Nephron progenitor cell (in vitro differentiated cells): ENCODE data around the gene ADAR.
A peak's percentile ranks its signal among the peaks of the same experiment; 100 is the strongest.

Source experiments
- DNase-seq: peaks from one replicate; pipeline ENCODE4 v3.0.0; 2021
- H3K27ac Mint-ChIP-seq: 2 replicates; pipeline ENCODE4 v1.8.0; 2021; ENCODE audit warnings: mild to moderate bottlenecking, moderate library complexity, mixed read lengths
- H3K27me3 Mint-ChIP-seq: 2 replicates; pipeline ENCODE4 v1.8.0; 2021; ENCODE audit warnings: mild to moderate bottlenecking, low read depth, mixed read lengths; ENCODE audit not compliant: poor library complexity
- H3K36me3 Mint-ChIP-seq: 2 replicates; pipeline ENCODE4 v1.8.0; 2021; ENCODE audit warnings: low read depth, mixed read lengths
- H3K4me1 Mint-ChIP-seq: 2 replicates; pipeline ENCODE4 v1.8.0; 2021; ENCODE audit warnings: mixed read lengths
- H3K4me3 Mint-ChIP-seq: 2 replicates; pipeline ENCODE4 v1.8.0; 2021; ENCODE audit warnings: mild to moderate bottlenecking, moderate library complexity, mixed read lengths
- H3K9me3 Mint-ChIP-seq: 2 replicates; pipeline ENCODE4 v1.8.0; 2021; ENCODE audit warnings: mild to moderate bottlenecking, moderate library complexity, mixed read lengths
- TF ChIP-seq, protein P1 (sequence below): fragments of 200-600 bp; sonication (generic); IDR thresholded peaks from 2 replicates; pipeline ENCODE4 v1.5.0; 2021; ENCODE audit warnings: antibody characterized with exemption

ADAR gene

DNA sequence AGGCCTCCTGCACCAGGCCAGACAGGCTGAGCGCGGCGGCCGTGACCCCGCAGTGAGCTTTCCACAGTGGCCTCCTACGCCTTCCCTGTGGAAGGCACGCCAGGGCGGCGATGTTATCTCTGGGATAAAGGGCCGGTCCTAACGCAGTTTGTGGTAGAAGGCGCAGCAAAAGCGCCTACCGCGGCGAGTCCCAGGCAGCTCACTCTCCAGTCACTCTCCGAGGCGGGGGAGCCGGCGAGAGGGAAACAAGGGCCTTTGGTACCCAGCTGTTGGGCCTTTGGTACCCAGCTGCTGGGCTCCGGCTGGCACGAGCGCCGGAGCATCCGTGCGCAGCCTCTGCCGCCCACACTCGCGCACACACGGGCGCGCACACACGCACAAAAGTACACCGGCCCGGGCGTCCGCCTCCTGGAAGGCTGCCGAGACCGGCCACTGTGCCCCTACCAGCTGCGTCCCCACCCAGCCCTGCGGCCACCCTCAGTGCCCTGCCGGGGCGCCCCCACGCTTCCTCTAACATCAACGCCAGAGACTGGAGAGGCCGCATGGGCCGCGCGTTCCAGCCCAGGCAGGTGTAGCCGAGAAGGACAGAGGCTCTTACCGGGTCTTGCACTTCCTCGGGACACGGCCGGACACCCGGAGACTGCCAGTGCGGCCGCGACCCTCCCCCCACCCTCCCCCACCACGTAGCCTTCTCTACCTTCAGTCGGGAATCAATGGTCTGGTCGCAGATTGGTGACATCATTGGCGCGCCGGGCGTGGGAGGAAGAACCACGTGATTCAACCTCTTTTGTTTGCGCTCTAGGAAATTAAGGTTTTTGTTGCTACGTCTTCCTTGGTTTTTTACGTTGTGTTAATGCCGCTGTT lies 19.5 kb upstream of the ADAR start:
- Mint-ChIP-seq H3K27ac (peak overlapping the region; percentile 95), H3K4me3 (peak overlapping the region; percentile 93), H3K27me3 (peaks cover 14% of the 10 kb centered on the region), H3K36me3 (peaks cover 26% of the 10 kb centered on the region), H3K9me3 (peaks cover 35% of the 10 kb centered on the region), H3K4me1 (peaks cover 17% of the 10 kb centered on the region)
- DNase-seq, result peak; percentile 85
- TF ChIP-seq, protein P1, sequence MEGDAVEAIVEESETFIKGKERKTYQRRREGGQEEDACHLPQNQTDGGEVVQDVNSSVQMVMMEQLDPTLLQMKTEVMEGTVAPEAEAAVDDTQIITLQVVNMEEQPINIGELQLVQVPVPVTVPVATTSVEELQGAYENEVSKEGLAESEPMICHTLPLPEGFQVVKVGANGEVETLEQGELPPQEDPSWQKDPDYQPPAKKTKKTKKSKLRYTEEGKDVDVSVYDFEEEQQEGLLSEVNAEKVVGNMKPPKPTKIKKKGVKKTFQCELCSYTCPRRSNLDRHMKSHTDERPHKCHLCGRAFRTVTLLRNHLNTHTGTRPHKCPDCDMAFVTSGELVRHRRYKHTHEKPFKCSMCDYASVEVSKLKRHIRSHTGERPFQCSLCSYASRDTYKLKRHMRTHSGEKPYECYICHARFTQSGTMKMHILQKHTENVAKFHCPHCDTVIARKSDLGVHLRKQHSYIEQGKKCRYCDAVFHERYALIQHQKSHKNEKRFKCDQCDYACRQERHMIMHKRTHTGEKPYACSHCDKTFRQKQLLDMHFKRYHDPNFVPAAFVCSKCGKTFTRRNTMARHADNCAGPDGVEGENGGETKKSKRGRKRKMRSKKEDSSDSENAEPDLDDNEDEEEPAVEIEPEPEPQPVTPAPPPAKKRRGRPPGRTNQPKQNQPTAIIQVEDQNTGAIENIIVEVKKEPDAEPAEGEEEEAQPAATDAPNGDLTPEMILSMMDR, result no peak

GRCh38 chr1:154626456-154627256 lies 18.7 kb upstream of the ADAR start:
- peak overlapping the region; percentile 93 for H3K4me3 Mint-ChIP-seq
- peak overlapping the region; percentile 93 for H3K27ac Mint-ChIP-seq
- H3K9me3 Mint-ChIP-seq, result peaks cover 35% of the 10 kb centered on the region
- H3K4me1 Mint-ChIP-seq, result peaks cover 17% of the 10 kb centered on the region
- H3K27me3 Mint-ChIP-seq, result peaks cover 14% of the 10 kb centered on the region
- peaks cover 26% of the 10 kb centered on the region for H3K36me3 Mint-ChIP-seq
- TF ChIP-seq, protein P1, result no peak
- peak; percentile 21 for DNase-seq

DNA sequence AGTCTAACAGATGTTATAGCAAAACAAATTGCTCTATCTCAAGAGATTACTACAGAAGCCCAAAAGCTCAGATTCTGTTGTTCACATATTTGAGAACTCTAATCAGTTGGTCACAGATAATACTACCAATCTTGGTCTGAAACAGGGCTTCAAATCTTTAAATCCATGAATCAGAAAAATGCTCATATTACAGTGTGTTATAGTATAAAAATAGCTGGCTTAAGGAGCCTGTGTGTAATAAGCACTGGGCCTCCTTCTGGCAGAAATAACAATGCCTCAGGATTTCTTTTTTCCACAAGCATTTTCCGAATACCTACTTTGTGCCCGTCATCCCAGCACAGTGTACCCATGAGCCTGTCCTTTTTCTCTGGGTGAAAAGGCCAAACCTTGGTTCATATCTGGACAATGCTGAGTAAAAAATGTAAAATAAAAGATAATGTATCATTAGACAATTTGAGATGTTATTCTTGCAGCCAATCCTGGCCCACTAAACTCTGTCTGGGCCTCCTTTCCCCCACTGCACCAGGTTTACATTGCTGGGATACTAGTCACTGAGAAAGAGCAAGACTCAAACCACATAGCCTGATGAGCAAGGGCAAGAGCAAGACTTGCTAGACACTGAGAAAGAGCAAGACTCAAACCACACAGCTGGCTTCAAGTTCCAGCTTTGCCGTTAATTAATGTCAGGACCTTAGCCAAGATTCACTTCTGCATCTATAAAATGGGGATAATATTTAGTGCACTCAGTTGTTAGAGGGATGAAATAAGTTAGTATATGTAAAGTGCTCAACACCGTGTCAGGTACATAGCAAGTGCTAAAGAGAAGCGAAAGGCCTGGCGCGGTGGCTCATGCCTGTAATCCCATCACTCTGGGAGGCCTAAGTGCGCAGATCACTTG lies 17.0 kb upstream of the ADAR start:
- peaks cover 7% of the 10 kb centered on the region for H3K27me3 Mint-ChIP-seq
- peaks cover 20% of the 10 kb centered on the region for H3K9me3 Mint-ChIP-seq
- TF ChIP-seq, protein P1, result no peak
- peak overlapping the region; percentile 23 for H3K4me3 Mint-ChIP-seq
- peaks cover 22% of the 10 kb centered on the region for H3K36me3 Mint-ChIP-seq
- no peak for DNase-seq
- peaks cover 17% of the 10 kb centered on the region for H3K4me1 Mint-ChIP-seq
- H3K27ac Mint-ChIP-seq, result no peak overlapping the region

DNA sequence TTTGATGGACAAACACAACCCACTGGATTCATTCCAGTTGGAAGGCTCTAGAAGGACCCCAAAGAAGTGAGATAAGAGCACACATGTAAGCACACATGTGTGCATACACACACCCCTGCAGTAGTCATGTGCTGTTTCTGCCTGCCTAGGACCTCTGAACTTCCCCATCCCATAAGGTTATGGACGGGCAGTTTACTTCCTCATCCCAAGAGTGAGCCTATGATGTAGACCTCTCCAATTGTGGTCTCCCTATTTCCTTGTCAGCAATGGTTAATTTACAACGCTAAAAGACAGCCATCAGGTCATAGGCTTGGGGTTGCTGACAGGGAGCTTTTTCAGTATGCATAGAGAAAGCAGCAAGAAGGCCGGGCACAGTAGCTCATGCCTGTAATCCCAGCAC lies 15.4 kb upstream of the ADAR start:
- Mint-ChIP-seq H3K4me1 (peaks cover 17% of the 10 kb centered on the region), H3K9me3 (peaks cover 3% of the 10 kb centered on the region), H3K4me3 (no peak overlapping the region), H3K36me3 (peaks cover 7% of the 10 kb centered on the region), H3K27ac (no peak overlapping the region), H3K27me3 (no peaks in the 10 kb centered on the region)
- no peak for DNase-seq
- TF ChIP-seq, protein P1, result no peak

DNA sequence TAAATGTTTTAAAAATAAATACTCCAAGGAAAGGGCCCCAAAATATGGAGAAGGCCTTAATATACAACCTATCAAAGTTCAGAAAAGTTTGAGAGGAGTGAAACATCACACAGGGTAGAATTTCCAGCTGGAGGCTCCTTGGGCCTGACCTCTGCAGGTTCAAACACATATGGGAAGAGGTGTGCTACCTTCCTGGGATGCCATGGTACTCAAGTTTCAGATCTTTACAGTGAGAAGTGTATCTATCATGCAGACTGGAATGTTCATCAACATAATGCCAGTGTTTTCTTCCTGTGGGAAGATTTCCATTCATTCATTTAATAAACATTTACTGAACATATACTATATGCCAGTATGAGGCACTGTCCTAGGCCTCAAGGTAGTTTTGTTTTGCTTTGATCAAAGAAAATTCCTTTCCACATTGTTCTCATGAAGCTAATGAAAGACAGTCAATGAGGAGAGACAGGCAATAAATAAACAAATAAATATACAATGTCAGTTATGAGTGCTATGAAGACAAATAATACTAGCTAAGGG lies 14.6 kb upstream of the ADAR start:
- no peaks in the 10 kb centered on the region for H3K27me3 Mint-ChIP-seq
- no peaks in the 10 kb centered on the region for H3K9me3 Mint-ChIP-seq
- no peak overlapping the region for H3K4me3 Mint-ChIP-seq
- TF ChIP-seq, protein P1, result no peak
- H3K27ac Mint-ChIP-seq, result no peak overlapping the region
- peaks cover 17% of the 10 kb centered on the region for H3K4me1 Mint-ChIP-seq
- H3K36me3 Mint-ChIP-seq, result peaks cover 7% of the 10 kb centered on the region
- no peak for DNase-seq
